ENCODE data around the gene FBXL7. TPM values are rescaled to one million over a fixed set of nuclear protein-coding genes. Genes with fewer than 3 reads are reported as not detected.

FBXL7 gene
- total and polyA plus RNA-seq, 2 of the 8 experiments (the other 6 are each of a cell fraction or from before 2014, with no cell fraction given), result 17.7 to 17.8 TPM

- H3K14ac ChIP-seq (ENCODE audit: insufficient read length), result no peak overlapping the region
- no peak overlapping the region for H4K8ac ChIP-seq (ENCODE audit: extremely low read depth, insufficient read depth, low read length)
- no peaks in the 10 kb centered on the region for H3K27me3 ChIP-seq (replicated peaks in 1 of 4; ENCODE audit: control insufficient read depth in 3 of 4, extremely low read depth in 1 of 4, insufficient read depth in 3 of 4, low read length in 3 of 4)
- FAIRE-seq (no peak), DNase-seq (ENCODE audit: low read depth in 1 of 2, low spot score in 2 of 2) (no peak)
- H4K91ac ChIP-seq (replicated peaks; ENCODE audit: insufficient read length, low read length), result no peak overlapping the region
- no peak overlapping the region for H3K18ac ChIP-seq (ENCODE audit: extremely low read depth, low read length)
- no peak overlapping the region for H2BK5ac ChIP-seq (ENCODE audit: low read depth, low read length)
- no peak overlapping the region for H2AK5ac ChIP-seq (ENCODE audit: low read depth, low read length)
- no peak overlapping the region for H3K4ac ChIP-seq (replicated peaks; ENCODE audit: insufficient read length, low read depth, low read length)
- H3K56ac ChIP-seq (replicated peaks; ENCODE audit: insufficient read length, low read depth, low read length), result no peak overlapping the region
- WGBS, 2 experiments (ENCODE audit: extremely low coverage in 1 of 2, insufficient coverage in 1 of 2, insufficient read length in 1 of 2, insufficient replicate concordance in 2 of 2, low coverage in 1 of 2, low lambda C conversion rate in 2 of 2, missing lambda C conversion rate in 1 of 2), result 87% methylated on average over 1 of the region's 1 CpG; no CpG with 5 or more reads in 1 of the 2 experiments
- no peaks in the 10 kb centered on the region for H3K9me3 ChIP-seq (ENCODE audit: insufficient read depth in 2 of 2, low read depth in 1 of 2, low read length in 1 of 2)
- no peak overlapping the region for H3K27ac ChIP-seq (ENCODE audit: low read depth, low read length)
- H2AFZ ChIP-seq (ENCODE audit: low read length), result no peak overlapping the region
- no peak overlapping the region for H2BK15ac ChIP-seq (ENCODE audit: low read length)
- TF ChIP-seq SRF (IDR thresholded peaks at IDR 0.05; ENCODE audit: low read depth, low read length) (no peak), RNF2 (IDR thresholded peaks at IDR 0.05; ENCODE audit: borderline replicate concordance, low read depth, low read length, missing control alignments, poor library complexity, severe bottlenecking) (no peak), BCL11A (IDR thresholded peaks at IDR 0.05; ENCODE audit: low read depth in 2 of 2, low read length in 2 of 2) (no peak)
- H3K36me3 ChIP-seq (ENCODE audit: control insufficient read depth in 2 of 4, insufficient read depth in 4 of 4, low read length in 3 of 4), result no peaks in the 10 kb centered on the region
- no peak overlapping the region for H4K5ac ChIP-seq (ENCODE audit: insufficient read length, low read depth, low read length)
- POLR2A ChIA-PET (ENCODE audit: partially characterized antibody), result no interaction called here
- H3K79me2 ChIP-seq (ENCODE audit: control insufficient read depth in 1 of 2, insufficient read depth in 2 of 2, low read length in 2 of 2), result 0 out of 4 replicates have a peak, but pooled peaks cover 0 to 4% of the 10 kb centered on the region in 2 experiments
- H3K9ac ChIP-seq (replicated peaks in 1 of 4; ENCODE audit: extremely low read depth in 1 of 4, low read depth in 3 of 4, low read length in 3 of 4), result no peak overlapping the region
- no peak overlapping the region for H2BK20ac ChIP-seq (ENCODE audit: low read length)
- H3K79me1 ChIP-seq (ENCODE audit: low read depth, low read length), result no peaks in the 10 kb centered on the region
- no peak overlapping the region for H3K4me3 ChIP-seq (ENCODE audit: extremely low read depth in 1 of 4, insufficient read depth in 2 of 4, low read depth in 3 of 4, low read length in 4 of 4)
- peaks cover 0 to 13% (median 8%) of the 10 kb centered on the region in 4 experiments; a peak in 3 of 7 replicates for H3K4me1 ChIP-seq (replicated peaks in 1 of 4; ENCODE audit: control insufficient read depth in 3 of 4, insufficient read depth in 4 of 4, low read length in 3 of 4)
- CTCF ChIA-PET (ENCODE audit: partially characterized antibody), result interaction anchor here (1.1 kb wide), 1 partner anchor 413 kb away, joined by 4 read pairs; no protein-coding TSS in a partner anchor
- no peak overlapping the region for H2BK120ac ChIP-seq (replicated peaks; ENCODE audit: low read depth, low read length)
- no peak overlapping the region for H3K23ac ChIP-seq (ENCODE audit: insufficient read length)
- no peaks in the 10 kb centered on the region for H4K20me1 ChIP-seq (replicated peaks in 1 of 2; ENCODE audit: control insufficient read depth in 1 of 2, insufficient read depth in 2 of 2, low read length in 2 of 2)
- H3K4me2 ChIP-seq (ENCODE audit: insufficient read depth in 1 of 2, low read depth in 2 of 2, low read length in 2 of 2), result no peak overlapping the region
- H2BK12ac ChIP-seq (ENCODE audit: low read depth, low read length), result no peak overlapping the region
- H3K23me2 ChIP-seq (ENCODE audit: low read depth, low read length), result no peaks in the 10 kb centered on the region; the same call in 1 of the 2 replicates
These were observed 297.1 kb downstream of the FBXL7 start for GRCh38 chr5:15797116-15797515.

Measured in H1 (cell line).